MCF 10A (cell line): ENCODE data around the gene HS6ST1. TPM values are rescaled to one million over a fixed set of nuclear protein-coding genes. Genes with fewer than 3 reads are reported as not detected.
"Not testable (repeated sequence)": the region's sequence is repeated elsewhere in the genome, so short reads cannot be mapped to it uniquely, and the experiment has no call there.

Source experiments
- BruUV-seq: library from RNA; stranded (reverse); fragments of 400-500 nt; replicated peaks from 2 replicates; lab custom pipeline; 2021; lab: Mats Ljungman, UMichigan
- CTCF ChIA-PET: fragments of 300-600 bp; sonication (Branson Sonifier 250); formaldehyde crosslinking; extraction: SDS; loops from one replicate; lab custom pipeline; 2021; ENCODE audit warnings: antibody characterized with exemption, inconsistent platforms; lab: Yijun Ruan, JAX
- POLR2A ChIA-PET: fragments of 300-600, 350-650 bp; sonication (Branson Sonifier 250); formaldehyde crosslinking; extraction: SDS; loops from one replicate; lab custom pipeline; 2020; ENCODE audit warnings: antibody characterized with exemption, inconsistent platforms; lab: Yijun Ruan, JAX
- DNase-seq: peaks from one replicate; pipeline ENCODE4 v3.0.0-alpha.2; 2018; ENCODE audit not compliant: unreplicated experiment
- H3K27ac Mint-ChIP-seq: one replicate; pipeline ENCODE4 v1.8.0; 2022; ENCODE audit warnings: mild to moderate bottlenecking, low read depth, mixed read lengths; ENCODE audit not compliant: unreplicated experiment
- H3K27me3 Mint-ChIP-seq: one replicate; pipeline ENCODE4 v1.8.0; 2022; ENCODE audit warnings: mixed read lengths; ENCODE audit not compliant: insufficient read depth, unreplicated experiment
- H3K36me3 Mint-ChIP-seq: one replicate; pipeline ENCODE4 v1.8.0; 2022; ENCODE audit warnings: mild to moderate bottlenecking, moderate library complexity, mixed read lengths; ENCODE audit not compliant: insufficient read depth, unreplicated experiment
- H3K4me1 Mint-ChIP-seq: one replicate; pipeline ENCODE4 v1.8.0; 2022; ENCODE audit warnings: mixed read lengths; ENCODE audit not compliant: insufficient read depth, unreplicated experiment
- H3K4me3 Mint-ChIP-seq: one replicate; pipeline ENCODE4 v1.8.0; 2022; ENCODE audit warnings: mild to moderate bottlenecking, moderate library complexity, mixed read lengths; ENCODE audit not compliant: unreplicated experiment
- H3K9me3 Mint-ChIP-seq: one replicate; pipeline ENCODE4 v1.8.0; 2022; ENCODE audit warnings: mixed read lengths; ENCODE audit not compliant: unreplicated experiment
- CTCF ChIP-seq: fragments of 200-600 bp; IDR thresholded peaks from one replicate; pipeline ENCODE4 v1.8.0; 2022; ENCODE audit warnings: antibody characterized with exemption, mild to moderate bottlenecking; ENCODE audit not compliant: unreplicated experiment
- intact Hi-C: fragments of 100-400 bp; cut with micrococcal nuclease; formaldehyde crosslinking; loops from 2 replicates; pipeline ENCODE4 v1.14.1; 2022
- total RNA-seq: library from RNA; stranded (reverse); gene quantifications from 2 replicates; pipeline ENCODE4 v1.2.3, GENCODE V29; 2022

Gene HS6ST1
- total RNA-seq, 1 experiment from 2014 or later = 9.6 TPM

- Mint-ChIP-seq H3K9me3 (peaks cover 5% of the 10 kb centered on the region), H3K27ac (no peak overlapping the region), H3K4me1 (no peaks in the 10 kb centered on the region), H3K36me3 (peaks cover 20% of the 10 kb centered on the region), H3K27me3 (no peaks in the 10 kb centered on the region), H3K4me3 (no peak overlapping the region)
- BruUV-seq = no TSS peak
- DNase-seq = no peak
- CTCF ChIA-PET = interaction anchor here (0.5 to 0.6 kb wide), 2 partner anchors 33 to 569 kb away, joined by 3 read pairs; no protein-coding TSS in a partner anchor
- intact Hi-C loops = no loop called here
- TF ChIP-seq CTCF = no peak
- POLR2A ChIA-PET = no interaction called here
Measured at GRCh38 chr2:128270672-128271596, 47.7 kb downstream of the HS6ST1 start.

GRCh38 chr2:128269990-128270671, 48.5 kb downstream of the HS6ST1 start:
- no peak for DNase-seq
- no peaks in the 10 kb centered on the region for H3K4me1 Mint-ChIP-seq
- POLR2A ChIA-PET = no interaction called here
- H3K4me3 Mint-ChIP-seq = no peak overlapping the region
- H3K36me3 Mint-ChIP-seq = peaks cover 20% of the 10 kb centered on the region
- intact Hi-C loops = no loop called here
- no peaks in the 10 kb centered on the region for H3K27me3 Mint-ChIP-seq
- CTCF ChIA-PET = no interaction called here
- no peak for TF ChIP-seq CTCF
- BruUV-seq = no TSS peak
- no peak overlapping the region for H3K27ac Mint-ChIP-seq
- H3K9me3 Mint-ChIP-seq = peaks cover 5% of the 10 kb centered on the region

GRCh38 chr2:128269063-128269989, 49.3 kb downstream of the HS6ST1 start:
- no peaks in the 10 kb centered on the region for H3K27me3 Mint-ChIP-seq
- H3K4me1 Mint-ChIP-seq = no peaks in the 10 kb centered on the region
- H3K27ac Mint-ChIP-seq = no peak overlapping the region
- peaks cover 5% of the 10 kb centered on the region for H3K9me3 Mint-ChIP-seq
- H3K36me3 Mint-ChIP-seq = peaks cover 16% of the 10 kb centered on the region
- no peak overlapping the region for H3K4me3 Mint-ChIP-seq
- no peak for TF ChIP-seq CTCF
- ChIA-PET POLR2A (interaction anchor here (0.7 kb wide), 1 partner anchor 234 kb away, joined by 4 read pairs; no protein-coding TSS in a partner anchor), CTCF (interaction anchor here (0.6 kb wide), 1 partner anchor 1019 kb away, joined by 4 read pairs; no protein-coding TSS in a partner anchor)
- BruUV-seq = no TSS peak
- intact Hi-C loops = no loop called here
- no peak for DNase-seq

GRCh38 chr2:128268611-128269010, 50.1 kb downstream of the HS6ST1 start:
- H3K4me3 Mint-ChIP-seq, intact Hi-C loops: not testable (repeated sequence)
- POLR2A ChIA-PET = interaction anchor here (0.7 kb wide), 1 partner anchor 235 kb away, joined by 4 read pairs; no protein-coding TSS in a partner anchor

GRCh38 chr2:128268145-128268544, 50.5 kb downstream of the HS6ST1 start:
- H3K36me3 Mint-ChIP-seq = peaks cover 12% of the 10 kb centered on the region
- H3K27me3 Mint-ChIP-seq, POLR2A ChIA-PET, intact Hi-C loops, H3K4me1 Mint-ChIP-seq, H3K9me3 Mint-ChIP-seq, BruUV-seq, H3K27ac Mint-ChIP-seq, H3K4me3 Mint-ChIP-seq, DNase-seq: not testable (repeated sequence)
- CTCF ChIA-PET = interaction anchor here (0.9 kb wide), 1 partner anchor 34 kb away, joined by 3 read pairs; no protein-coding TSS in a partner anchor

More at GRCh38 chr2:128268611-128269010, 50.1 kb downstream of the HS6ST1 start:
- not testable (repeated sequence) for DNase-seq, H3K27me3 Mint-ChIP-seq, H3K27ac Mint-ChIP-seq, BruUV-seq, H3K9me3 Mint-ChIP-seq, H3K4me1 Mint-ChIP-seq
- H3K36me3 Mint-ChIP-seq = peaks cover 12% of the 10 kb centered on the region
- CTCF ChIA-PET = interaction anchor here (0.9 kb wide), 1 partner anchor 35 kb away, joined by 3 read pairs; no protein-coding TSS in a partner anchor

GRCh38 chr2:128267649-128268048, 51.0 kb downstream of the HS6ST1 start:
- BruUV-seq, intact Hi-C loops, DNase-seq, H3K27me3 Mint-ChIP-seq, H3K27ac Mint-ChIP-seq, H3K4me3 Mint-ChIP-seq, POLR2A ChIA-PET, H3K4me1 Mint-ChIP-seq, H3K9me3 Mint-ChIP-seq: not testable (repeated sequence)
- CTCF ChIA-PET = interaction anchor here (0.9 kb wide), 1 partner anchor 34 kb away, joined by 3 read pairs; no protein-coding TSS in a partner anchor
- H3K36me3 Mint-ChIP-seq = peaks cover 12% of the 10 kb centered on the region
